PC-9 (cell line): ENCODE measurements around the gene GAK. TPM values are rescaled to one million over a fixed set of nuclear protein-coding genes. Genes with fewer than 3 reads are reported as not detected.

Source experiments
- BruUV-seq: library from RNA; stranded (reverse); fragments of 400-500 nt; replicated peaks from 2 replicates; lab custom pipeline; 2021; lab: Mats Ljungman, UMichigan
- CTCF ChIA-PET: fragments of 300-600 bp; sonication (Branson Sonifier 250); formaldehyde crosslinking; loops from one replicate; lab custom pipeline; 2022; ENCODE audit warnings: antibody characterized with exemption; lab: Charles Lee
- POLR2A ChIA-PET: fragments of 300-600 bp; sonication (Branson Sonifier 250); formaldehyde crosslinking; loops from one replicate; lab custom pipeline; 2022; ENCODE audit warnings: antibody characterized with exemption; ENCODE audit not compliant: unreplicated experiment; lab: Charles Lee
- DNase-seq, 2 experiments: peaks; one replicate each; pipeline versions ENCODE4 v3.0.0 to v3.0.0-alpha.2; 2015 to 2022; ENCODE audit warnings: mixed read lengths in 1 of 2
- H2AFZ ChIP-seq: fragments of 200-600 bp; sonication (generic); 2 replicates; pipeline ENCODE4 v1.8.1; 2017; ENCODE audit warnings: antibody characterized with exemption
- H3F3A ChIP-seq: fragments of 200-600 bp; sonication (generic); 2 replicates; pipeline ENCODE4 v1.8.1; 2017; ENCODE audit warnings: antibody characterized with exemption, mild to moderate bottlenecking, low read depth; ENCODE audit not compliant: insufficient read depth
- H3K27ac ChIP-seq: fragments of 200-600 bp; sonication (generic); 2 replicates; pipeline ENCODE4 v1.6.1; 2016; ENCODE audit warnings: mixed run types
- H3K27me3 ChIP-seq: fragments of 200-600 bp; sonication (generic); 2 replicates; pipeline ENCODE4 v1.6.1; 2016; ENCODE audit warnings: low read depth, mixed run types; ENCODE audit not compliant: insufficient read depth
- H3K36me3 ChIP-seq: fragments of 200-600 bp; sonication (generic); 2 replicates; pipeline ENCODE4 v1.6.1; 2016; ENCODE audit warnings: low read depth, mixed run types
- H3K4me1 ChIP-seq: fragments of 200-600 bp; sonication (generic); replicated peaks from 2 replicates; pipeline ENCODE4 v1.6.1; 2016; ENCODE audit warnings: mixed run types; ENCODE audit not compliant: insufficient read depth
- H3K4me2 ChIP-seq: fragments of 200-600 bp; sonication (generic); 2 replicates; pipeline ENCODE4 v1.6.1; 2017; ENCODE audit warnings: mixed run types
- H3K4me3 ChIP-seq: fragments of 200-600 bp; sonication (generic); 2 replicates; pipeline ENCODE4 v1.6.1; 2016; ENCODE audit warnings: mixed run types
- H3K79me2 ChIP-seq: fragments of 200-600 bp; sonication (generic); 2 replicates; pipeline ENCODE4 v1.6.1; 2017; ENCODE audit warnings: low read depth, mixed run types
- H3K9me2 ChIP-seq: fragments of 200-600 bp; sonication (generic); 2 replicates; pipeline ENCODE4 v1.8.1; 2017; ENCODE audit warnings: mild to moderate bottlenecking; ENCODE audit not compliant: insufficient read depth
- H3K9me3 ChIP-seq: fragments of 200-600 bp; sonication (generic); 2 replicates; pipeline ENCODE4 v1.8.1; 2016; ENCODE audit warnings: low read depth; ENCODE audit not compliant: insufficient read depth
- H4K20me1 ChIP-seq: fragments of 200-600 bp; sonication (generic); 2 replicates; pipeline ENCODE4 v1.8.1; 2017; ENCODE audit not compliant: insufficient read depth
- EZH2 ChIP-seq: fragments of 200-600 bp; sonication (generic); IDR thresholded peaks from 2 replicates; pipeline ENCODE4 v1.8.0; 2017; ENCODE audit warnings: antibody characterized with exemption, low read depth
- intact Hi-C: fragments of 100-400 bp; cut with micrococcal nuclease; formaldehyde crosslinking; loops from one replicate; pipeline ENCODE4 v1.10.0; 2022; ENCODE audit not compliant: unreplicated experiment
- total RNA-seq: library from RNA; stranded (reverse); gene quantifications from 2 replicates; pipeline ENCODE4 v1.2.3, GENCODE V29; 2021
- TF ChIP-seq, protein P1 (sequence below): fragments of 200-600 bp; sonication (generic); conservative IDR thresholded peaks from 2 replicates; pipeline ENCODE4 v1.6.1; 2017; ENCODE audit warnings: mixed run types, antibody characterized with exemption, mild to moderate bottlenecking, moderate library complexity

Gene GAK
- total RNA-seq, 1 experiment from 2014 or later = 114 TPM

- Histone ChIP-seq H3K9me2 (no peaks in the 10 kb centered on the region), H4K20me1 (no peaks in the 10 kb centered on the region), H3F3A (no peaks in the 10 kb centered on the region), H3K4me2 (no peak overlapping the region), H3K79me2 (no peaks in the 10 kb centered on the region), H2AFZ (no peak overlapping the region), H3K4me3 (no peak overlapping the region), H3K9me3 (no peaks in the 10 kb centered on the region), H3K4me1 (no peaks in the 10 kb centered on the region), H3K27ac (no peak overlapping the region), H3K27me3 (no peaks in the 10 kb centered on the region), H3K36me3 (no peaks in the 10 kb centered on the region)
- intact Hi-C loops = no loop called here
- no peak for TF ChIP-seq EZH2
- ChIA-PET CTCF (no interaction called here), POLR2A (no interaction called here)
- BruUV-seq = no TSS peak
- DNase-seq = no peak
Measured at GRCh38 chr4:959338-960139, 27.4 kb upstream of the GAK start.

- H4K20me1 ChIP-seq = no peaks in the 10 kb centered on the region
- H3K27ac ChIP-seq = no peak overlapping the region
- POLR2A ChIA-PET = interaction anchor here (0.5 kb wide), 1 partner anchor 378 kb away, joined by 3 read pairs; no protein-coding TSS in a partner anchor
- no peaks in the 10 kb centered on the region for H3K79me2 ChIP-seq
- H3K4me2 ChIP-seq = no peak overlapping the region
- BruUV-seq = no TSS peak
- no peaks in the 10 kb centered on the region for H3K27me3 ChIP-seq
- no peaks in the 10 kb centered on the region for H3K36me3 ChIP-seq
- intact Hi-C loops = no loop called here
- CTCF ChIA-PET = no interaction called here
- H2AFZ ChIP-seq = no peak overlapping the region
- H3K4me3 ChIP-seq = no peak overlapping the region
- TF ChIP-seq EZH2 = no peak
- TF ChIP-seq, protein P1, sequence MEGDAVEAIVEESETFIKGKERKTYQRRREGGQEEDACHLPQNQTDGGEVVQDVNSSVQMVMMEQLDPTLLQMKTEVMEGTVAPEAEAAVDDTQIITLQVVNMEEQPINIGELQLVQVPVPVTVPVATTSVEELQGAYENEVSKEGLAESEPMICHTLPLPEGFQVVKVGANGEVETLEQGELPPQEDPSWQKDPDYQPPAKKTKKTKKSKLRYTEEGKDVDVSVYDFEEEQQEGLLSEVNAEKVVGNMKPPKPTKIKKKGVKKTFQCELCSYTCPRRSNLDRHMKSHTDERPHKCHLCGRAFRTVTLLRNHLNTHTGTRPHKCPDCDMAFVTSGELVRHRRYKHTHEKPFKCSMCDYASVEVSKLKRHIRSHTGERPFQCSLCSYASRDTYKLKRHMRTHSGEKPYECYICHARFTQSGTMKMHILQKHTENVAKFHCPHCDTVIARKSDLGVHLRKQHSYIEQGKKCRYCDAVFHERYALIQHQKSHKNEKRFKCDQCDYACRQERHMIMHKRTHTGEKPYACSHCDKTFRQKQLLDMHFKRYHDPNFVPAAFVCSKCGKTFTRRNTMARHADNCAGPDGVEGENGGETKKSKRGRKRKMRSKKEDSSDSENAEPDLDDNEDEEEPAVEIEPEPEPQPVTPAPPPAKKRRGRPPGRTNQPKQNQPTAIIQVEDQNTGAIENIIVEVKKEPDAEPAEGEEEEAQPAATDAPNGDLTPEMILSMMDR = no peak
- no peaks in the 10 kb centered on the region for H3K4me1 ChIP-seq
- no peaks in the 10 kb centered on the region for H3F3A ChIP-seq
- no peaks in the 10 kb centered on the region for H3K9me2 ChIP-seq
- H3K9me3 ChIP-seq = no peaks in the 10 kb centered on the region
- no peak for DNase-seq
Measured at GRCh38 chr4:958696-959337, 26.7 kb upstream of the GAK start.

- Histone ChIP-seq H3K9me2 (no peaks in the 10 kb centered on the region), H3K79me2 (no peaks in the 10 kb centered on the region), H3K27ac (no peak overlapping the region), H3K27me3 (no peaks in the 10 kb centered on the region), H4K20me1 (no peaks in the 10 kb centered on the region), H3K4me3 (no peak overlapping the region), H3K9me3 (no peaks in the 10 kb centered on the region), H3F3A (no peaks in the 10 kb centered on the region), H3K4me2 (no peak overlapping the region), H2AFZ (no peak overlapping the region), H3K4me1 (no peaks in the 10 kb centered on the region), H3K36me3 (no peaks in the 10 kb centered on the region)
- intact Hi-C loops = no loop called here
- no peak for DNase-seq
- TF ChIP-seq, protein P1 = no peak
- no peak for TF ChIP-seq EZH2
- BruUV-seq = no TSS peak
- ChIA-PET CTCF (no interaction called here), POLR2A (no interaction called here)
Measured at GRCh38 chr4:958314-958665, 26.2 kb upstream of the GAK start.
